ENCODE measurements around the gene SRD5A2.

DNA sequence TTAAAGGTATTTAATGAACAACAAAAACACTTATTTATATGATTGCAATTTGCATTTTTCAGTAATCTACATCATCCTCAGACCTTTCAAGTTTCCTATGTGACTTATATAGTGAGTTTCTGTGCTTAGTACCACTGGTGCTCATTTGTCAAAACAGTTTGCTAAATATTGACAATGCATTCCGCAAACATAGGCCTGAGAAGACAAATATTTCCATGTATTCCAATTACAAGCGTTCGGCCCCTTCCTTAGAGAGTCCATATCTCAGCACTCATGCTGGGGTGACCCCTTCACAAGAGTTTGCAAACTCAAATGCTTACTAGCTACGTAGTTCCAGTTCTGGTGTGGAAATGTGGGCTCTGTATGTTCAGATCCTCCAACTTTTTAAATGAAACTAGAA, 56.1 kb downstream of the SRD5A2 start:
- no peak for TF ChIP-seq CTCF (IDR thresholded peaks at IDR 0.05)
- no peak for TF ChIP-seq EZH2 (IDR thresholded peaks at IDR 0.05; ENCODE audit: borderline replicate concordance, insufficient read depth, low read depth, low read length, poor library complexity, severe bottlenecking)
